H9 (cell line): ENCODE measurements around the gene TMED7. TPM values are rescaled to one million over a fixed set of nuclear protein-coding genes. Genes with fewer than 3 reads are reported as not detected.

Experiments
- DNase-seq: peaks from one replicate; pipeline ENCODE4 v3.0.0-alpha.2; 2017
- H2AFZ ChIP-seq: one replicate; pipeline ENCODE4 v1.6.1; 2013; ENCODE audit warnings: mild to moderate bottlenecking, low read length, control low read depth, moderate library complexity
- H2AK5ac ChIP-seq: 2 replicates; pipeline ENCODE4 v1.6.1; 2013; ENCODE audit warnings: low read length, control low read depth, mixed read lengths; ENCODE audit not compliant: insufficient read length
- H2BK120ac ChIP-seq: one replicate; pipeline ENCODE4 v1.6.1; 2013; ENCODE audit warnings: low read depth, mild to moderate bottlenecking, low read length, control low read depth, inconsistent platforms; ENCODE audit not compliant: poor library complexity, severe bottlenecking
- H2BK12ac ChIP-seq: 2 replicates; pipeline ENCODE4 v1.6.1; 2013; ENCODE audit warnings: low read length, control low read depth, mixed read lengths, low read depth; ENCODE audit not compliant: insufficient read length
- H2BK15ac ChIP-seq: 2 replicates; pipeline ENCODE4 v1.6.1; 2013; ENCODE audit warnings: low read depth, low read length, control low read depth
- H2BK20ac ChIP-seq: one replicate; pipeline ENCODE4 v1.6.1; 2013; ENCODE audit warnings: low read depth, mild to moderate bottlenecking, low read length, control low read depth, inconsistent platforms; ENCODE audit not compliant: poor library complexity, severe bottlenecking
- H2BK5ac ChIP-seq: 2 replicates; pipeline ENCODE4 v1.6.1; 2013; ENCODE audit warnings: low read length, control low read depth, mixed read lengths; ENCODE audit not compliant: insufficient read length
- H3K14ac ChIP-seq: 2 replicates; pipeline ENCODE4 v1.6.1; 2013; ENCODE audit warnings: low read length, control low read depth; ENCODE audit not compliant: insufficient read depth
- H3K18ac ChIP-seq: 2 replicates; pipeline ENCODE4 v1.6.1; 2013; ENCODE audit warnings: low read depth, mild to moderate bottlenecking, mixed read lengths, low read length, control low read depth; ENCODE audit not compliant: insufficient read length
- H3K23ac ChIP-seq: 2 replicates; pipeline ENCODE4 v1.6.1; 2013; ENCODE audit warnings: low read length, control low read depth, mixed read lengths, low read depth; ENCODE audit not compliant: insufficient read length
- H3K23me2 ChIP-seq: 2 replicates; pipeline ENCODE4 v1.6.1; 2013; ENCODE audit warnings: low read depth, mild to moderate bottlenecking, mixed read lengths, low read length, control low read depth; ENCODE audit not compliant: insufficient read length, poor library complexity, severe bottlenecking
- H3K27ac ChIP-seq: 2 replicates; pipeline ENCODE4 v1.5.1; 2013; ENCODE audit warnings: low read length, control low read depth, mixed read lengths, low read depth; ENCODE audit not compliant: insufficient read length
- H3K27me3 ChIP-seq: 2 replicates; pipeline ENCODE4 v1.6.1; 2013; ENCODE audit warnings: low read length, control low read depth, inconsistent platforms; ENCODE audit not compliant: insufficient read depth
- H3K4ac ChIP-seq: 2 replicates; pipeline ENCODE4 v1.6.1; 2013; ENCODE audit warnings: low read depth, mild to moderate bottlenecking, control low read depth, inconsistent platforms, low read length, moderate library complexity
- H3K4me1 ChIP-seq: 2 replicates; pipeline ENCODE4 v1.6.1; 2013; ENCODE audit warnings: low read length, control low read depth, inconsistent platforms; ENCODE audit not compliant: insufficient read depth
- H3K4me2 ChIP-seq: 2 replicates; pipeline ENCODE4 v1.6.1; 2013; ENCODE audit warnings: low read length, control low read depth, mixed read lengths; ENCODE audit not compliant: insufficient read length, insufficient read depth
- H3K56ac ChIP-seq: 2 replicates; pipeline ENCODE4 v1.6.1; 2013; ENCODE audit warnings: low read depth, mild to moderate bottlenecking, mixed read lengths, low read length, control low read depth; ENCODE audit not compliant: insufficient read length
- H3K79me1 ChIP-seq: 2 replicates; pipeline ENCODE4 v1.6.1; 2013; ENCODE audit warnings: low read depth, mild to moderate bottlenecking, moderate library complexity, low read length, control low read depth, inconsistent platforms; ENCODE audit not compliant: insufficient read depth, poor library complexity, severe bottlenecking
- H3K79me2 ChIP-seq: 2 replicates; pipeline ENCODE4 v1.6.1; 2013; ENCODE audit warnings: low read length, control low read depth, inconsistent platforms; ENCODE audit not compliant: insufficient read depth
- H3K9ac ChIP-seq: 2 replicates; pipeline ENCODE4 v1.6.1; 2013; ENCODE audit warnings: low read length, control low read depth, mixed read lengths; ENCODE audit not compliant: insufficient read length; ENCODE audit errors: extremely low read depth
- H3K9me3 ChIP-seq: one replicate; pipeline ENCODE4 v1.6.1; 2013; ENCODE audit warnings: low read depth, low read length, inconsistent platforms; ENCODE audit not compliant: control insufficient read depth
- H3T11ph ChIP-seq: one replicate; pipeline ENCODE4 v1.6.1; 2013; ENCODE audit warnings: mild to moderate bottlenecking, low read length, control low read depth, inconsistent platforms
- H4K20me1 ChIP-seq: one replicate; pipeline ENCODE4 v1.6.1; 2013; ENCODE audit not compliant: control insufficient read depth, insufficient read length, insufficient read depth
- H4K5ac ChIP-seq: 2 replicates; pipeline ENCODE4 v1.6.1; 2013; ENCODE audit warnings: low read depth, mild to moderate bottlenecking, mixed read lengths, low read length, control low read depth; ENCODE audit not compliant: insufficient read length
- H4K8ac ChIP-seq: replicated peaks from 2 replicates; pipeline ENCODE4 v1.6.1; 2013; ENCODE audit warnings: low read length, control low read depth, mixed read lengths, low read depth; ENCODE audit not compliant: insufficient read length
- H4K91ac ChIP-seq: 2 replicates; pipeline ENCODE4 v1.6.1; 2013; ENCODE audit warnings: low read depth, mild to moderate bottlenecking, moderate library complexity, mixed read lengths, low read length, control low read depth; ENCODE audit not compliant: insufficient read length
- H3K27ac Mint-ChIP-seq, 3 experiments: 2 replicates in 2 of 3; 3 replicates in 1 of 3; pipeline ENCODE4 v1.8.0; 2020 to 2021; ENCODE audit warnings: mixed read lengths in 3 of 3, mild to moderate bottlenecking in 1 of 3, moderate library complexity in 1 of 3
- H3K27me3 Mint-ChIP-seq: 2 replicates; pipeline ENCODE4 v1.8.0; 2021; ENCODE audit warnings: low read depth, mild to moderate bottlenecking, moderate library complexity, mixed read lengths
- H3K36me3 Mint-ChIP-seq, 3 experiments: 2 replicates in 2 of 3; 3 replicates in 1 of 3; pipeline ENCODE4 v1.8.0; 2020 to 2021; ENCODE audit warnings: low read depth in 3 of 3, mixed read lengths in 3 of 3; ENCODE audit not compliant: insufficient read depth in 1 of 3
- H3K4me1 Mint-ChIP-seq, 2 experiments: 2 replicates each; pipeline ENCODE4 v1.8.0; 2020; ENCODE audit warnings: mixed read lengths in 2 of 2
- H3K4me3 Mint-ChIP-seq, 2 experiments: 2 replicates in 1 of 2; 3 replicates in 1 of 2; pipeline ENCODE4 v1.8.0; 2020 to 2021; ENCODE audit warnings: mild to moderate bottlenecking in 2 of 2, mixed read lengths in 2 of 2, moderate library complexity in 1 of 2
- H3K9me3 Mint-ChIP-seq, 2 experiments: 2 replicates in 1 of 2; 3 replicates in 1 of 2; pipeline ENCODE4 v1.8.0; 2020; ENCODE audit warnings: mild to moderate bottlenecking in 2 of 2, mixed read lengths in 2 of 2, moderate library complexity in 1 of 2
- CTCF ChIP-seq: fragments of 200-600 bp; sonication (generic); conservative IDR thresholded peaks from 3 replicates; pipeline ENCODE4 v1.8.0; 2021; ENCODE audit warnings: antibody characterized with exemption, mild to moderate bottlenecking
- WGBS: extraction: QIAGEN DNeasy Blood & Tissue Kit; methylation state at CpG from one replicate; pipeline ENCODE4 v1.1.7; 2013; ENCODE audit warnings: missing lambda C conversion rate, low lambda C conversion rate, mixed read lengths; ENCODE audit not compliant: insufficient read length; ENCODE audit errors: extremely low coverage; 5-methylcytosine and 5-hydroxymethylcytosine counted together
- total RNA-seq: library from RNA; stranded (reverse); gene quantifications from 2 replicates; pipeline ENCODE4 v1.2.1, GENCODE V29; 2021

Gene TMED7
- total RNA-seq, 1 experiment from 2014 or later = 68.8 TPM

DNA sequence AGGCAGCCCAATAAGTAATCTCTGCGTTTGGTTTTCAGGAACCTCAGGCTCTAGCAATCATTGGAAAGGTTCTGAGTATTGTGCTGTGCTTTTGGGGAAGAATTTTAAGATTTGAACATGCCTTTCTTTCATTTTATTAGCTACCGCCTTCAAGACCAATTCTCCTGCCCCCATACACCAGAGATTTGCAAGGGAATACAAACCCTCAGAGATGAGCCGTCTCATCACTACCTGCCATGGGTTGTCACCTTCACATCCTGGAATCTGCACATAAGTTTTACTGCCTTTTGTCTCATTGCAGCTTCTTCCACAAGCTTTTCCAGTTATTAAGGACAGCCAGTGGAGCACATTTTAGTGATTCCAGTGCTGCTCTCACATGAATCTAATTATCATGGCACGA, 11.7 kb upstream of the TMED7 start:
- no peak overlapping the region for H4K91ac ChIP-seq
- no peak overlapping the region for H2BK5ac ChIP-seq
- no peak overlapping the region for H3K4me3 Mint-ChIP-seq
- H3K27ac Mint-ChIP-seq = no peak overlapping the region
- H2BK120ac ChIP-seq = no peak overlapping the region
- no peak overlapping the region for H3K4me2 ChIP-seq
- H3K14ac ChIP-seq = no peak overlapping the region
- H2AK5ac ChIP-seq = no peak overlapping the region
- peaks cover 43 to 46% of the 10 kb centered on the region in 2 experiments for H3K4me1 Mint-ChIP-seq
- H3K23me2 ChIP-seq = no peaks in the 10 kb centered on the region
- no peaks in the 10 kb centered on the region for H3K79me2 ChIP-seq
- H3K9ac ChIP-seq = no peak overlapping the region
- no peak overlapping the region for H3K56ac ChIP-seq
- no peaks in the 10 kb centered on the region for H3K9me3 Mint-ChIP-seq
- H3K4me1 ChIP-seq = no peaks in the 10 kb centered on the region
- no peak overlapping the region for H2BK20ac ChIP-seq
- H3K18ac ChIP-seq = no peak overlapping the region
- H3K79me1 ChIP-seq = no peaks in the 10 kb centered on the region
- H4K20me1 ChIP-seq = no peaks in the 10 kb centered on the region
- H3T11ph ChIP-seq = no peak overlapping the region
- H2BK12ac ChIP-seq = no peak overlapping the region
- no peaks in the 10 kb centered on the region for H3K36me3 Mint-ChIP-seq
- H3K23ac ChIP-seq = no peak overlapping the region
- no peak for TF ChIP-seq CTCF
- no peak overlapping the region for H2BK15ac ChIP-seq
- no peak for DNase-seq
- no peak overlapping the region for H3K27ac ChIP-seq
- no peak overlapping the region for H3K4ac ChIP-seq
- WGBS = no CpG with 5 or more reads among the region's 4 CpGs
- H3K9me3 ChIP-seq = no peaks in the 10 kb centered on the region
- no peaks in the 10 kb centered on the region for H3K27me3 Mint-ChIP-seq
- no peak overlapping the region for H4K5ac ChIP-seq
- H3K27me3 ChIP-seq = peaks cover 2% of the 10 kb centered on the region; the same call in 1 of the 2 replicates
- no peak overlapping the region for H4K8ac ChIP-seq
- H2AFZ ChIP-seq = no peak overlapping the region
